ENCODE data around the gene GDF15. TPM values are rescaled to one million over a fixed set of nuclear protein-coding genes. Genes with fewer than 3 reads are reported as not detected.
"Not testable (repeated sequence)": the region's sequence is repeated elsewhere in the genome, so short reads cannot be mapped to it uniquely, and the experiment has no call there.

The GDF15 gene
- total and polyA plus RNA-seq, 12 donors: 0.44 to 2.5 (median 0.70) TPM

DNA sequence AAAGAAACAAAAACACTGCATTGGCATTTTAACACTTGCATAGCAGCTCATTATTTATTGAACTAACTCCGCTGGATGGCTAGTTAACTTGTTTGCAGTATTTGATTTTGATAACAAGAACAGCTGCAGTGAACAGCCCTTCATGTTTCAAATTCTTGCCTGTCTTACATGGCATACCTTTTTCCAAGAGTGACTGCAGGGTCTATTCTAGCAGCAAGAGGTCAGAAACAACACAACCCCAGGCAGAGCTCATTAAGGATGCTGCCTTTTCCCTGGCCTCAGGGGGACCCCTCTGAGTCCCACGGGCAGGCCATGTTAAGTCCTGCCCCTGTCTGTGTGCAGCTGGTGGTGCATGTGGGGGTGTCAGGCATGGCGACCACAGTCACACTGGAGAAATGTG, 28.9 kb upstream of the GDF15 start:
- ATAC-seq (no peak), DNase-seq (no peak)
- Histone ChIP-seq H3K4me1 (no peaks in the 10 kb centered on the region), H3K9me3 (peaks cover 0 to 5% (median 0%) of the 10 kb centered on the region in 11 donors), H3K27me3 (no peaks in the 10 kb centered on the region), H3K4me3 (no peak overlapping the region), H3K27ac (no peak overlapping the region), H3K36me3 (peaks cover 0 to 80% (median 41%) of the 10 kb centered on the region in 9 donors)
- intact Hi-C loops (cut with DNase I): loop anchor here in 1 of 10 donors (5.0 kb wide), 1 partner anchor 40 kb away; the partner anchor contains the start of gene LRRC25
- 95 to 96% methylated on average over 3 of the region's 3 CpGs for WGBS, 2 donors
- TF ChIP-seq CTCF (IDR thresholded peaks at IDR 0.05): no peak

DNA sequence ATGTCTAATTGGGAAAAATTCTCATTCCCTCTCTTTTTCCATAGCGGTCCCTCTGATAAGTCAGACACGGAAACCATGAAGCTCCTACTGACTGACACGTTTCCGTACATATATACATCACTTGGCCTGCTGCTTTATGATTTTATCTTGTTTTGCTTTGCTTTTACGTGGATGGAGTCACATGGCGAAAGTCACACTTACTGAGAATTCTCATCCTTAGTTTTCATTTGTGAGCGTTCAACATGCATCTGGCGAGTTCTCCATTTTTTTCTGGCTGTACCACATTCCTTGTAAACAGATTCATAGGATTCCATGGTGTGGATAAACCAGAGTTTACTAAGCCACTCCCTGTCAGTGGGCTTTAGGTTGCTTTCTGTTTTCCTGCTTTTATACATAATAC, 24.3 kb upstream of the GDF15 start:
- Histone ChIP-seq H3K27ac (no peak overlapping the region), H3K4me1 (peaks cover 0 to 32% (median 25%) of the 10 kb centered on the region in 9 donors), H3K4me3 (no peak overlapping the region), H3K9me3 (peaks cover 0 to 5% (median 0%) of the 10 kb centered on the region in 11 donors), H3K27me3 (no peaks in the 10 kb centered on the region), H3K36me3 (peaks cover 0 to 80% (median 28%) of the 10 kb centered on the region in 9 donors)
- intact Hi-C loops (cut with DNase I): no loop called here
- ATAC-seq (no peak), DNase-seq (no peak)
- 94 to 96% methylated on average over 8 of the region's 8 CpGs for WGBS, 2 donors
- no peak for TF ChIP-seq CTCF (IDR thresholded peaks at IDR 0.05)

GRCh38 chr19:18362934-18363542, 22.9 kb upstream of the GDF15 start:
- intact Hi-C loops (cut with DNase I): no loop called here
- TF ChIP-seq CTCF (IDR thresholded peaks at IDR 0.05): no peak
- ATAC-seq: no peak
- Histone ChIP-seq H3K4me1 (peaks cover 0 to 34% (median 25%) of the 10 kb centered on the region in 9 donors), H3K9me3 (no peaks in the 10 kb centered on the region), H3K4me3 (no peak overlapping the region), H3K27ac (peak overlapping the region in 5 of 10 donors; percentile 1 to 93 (median 37)), H3K27me3 (no peaks in the 10 kb centered on the region), H3K36me3 (peaks cover 0 to 68% (median 14%) of the 10 kb centered on the region in 9 donors)
- 94 to 95% methylated on average over 17 of the region's 17 CpGs for WGBS, 2 donors
- DNase-seq: no peak

GRCh38 chr19:18363787-18364186, 22.2 kb upstream of the GDF15 start:
- H3K4me3 ChIP-seq: no peak overlapping the region
- H3K27me3 ChIP-seq: no peaks in the 10 kb centered on the region
- H3K36me3 ChIP-seq: peaks cover 0 to 60% (median 11%) of the 10 kb centered on the region in 9 donors
- TF ChIP-seq CTCF (IDR thresholded peaks at IDR 0.05): no peak
- H3K27ac ChIP-seq: peak overlapping the region in 8 of 10 donors; percentile 1 to 93 (median 84)
- intact Hi-C loops (cut with DNase I): no loop called here
- no peaks in the 10 kb centered on the region for H3K9me3 ChIP-seq
- 74 to 80% methylated on average over 6 of the region's 6 CpGs for WGBS, 2 donors
- ATAC-seq (no peak), DNase-seq (no peak)
- peaks cover 0 to 34% (median 25%) of the 10 kb centered on the region in 9 donors for H3K4me1 ChIP-seq

- Histone ChIP-seq H3K4me3 (peak overlapping the region in 2 of 10 donors; percentile 28 to 34), H3K4me1 (peaks cover 0 to 34% (median 25%) of the 10 kb centered on the region in 9 donors), H3K27ac (peak overlapping the region in 9 of 10 donors; percentile 24 to 93 (median 85)), H3K36me3 (peaks cover 0 to 54% (median 6%) of the 10 kb centered on the region in 9 donors)
- ATAC-seq: peak in 6 of 8 donors; percentile 4 to 27 (median 11)
- H3K27me3 ChIP-seq; intact Hi-C loops (cut with DNase I); DNase-seq; H3K9me3 ChIP-seq: not testable (repeated sequence)
- 45 to 52% methylated on average over 11 of the region's 11 CpGs for WGBS, 2 donors
Observed at GRCh38 chr19:18364277-18364825, 21.6 kb upstream of the GDF15 start.

All from heart right ventricle (tissue), 16 donors.